Trophoblast cell (in vitro differentiated cells and primary cell): ENCODE results near the gene HHAT.

Experiments used
- DNase-seq, 2 donors: peaks; one replicate each; pipeline ENCODE4 v3.0.0-alpha.2; 2016
- H2AFZ ChIP-seq: 2 replicates; pipeline ENCODE4 v1.6.1; 2013; ENCODE audit warnings: low read length, moderate library complexity, mild to moderate bottlenecking; ENCODE audit not compliant: insufficient read depth, poor library complexity
- H2AK5ac ChIP-seq: 2 replicates; pipeline ENCODE4 v1.6.1; 2013; ENCODE audit warnings: mild to moderate bottlenecking, low read length
- H2BK120ac ChIP-seq: 2 replicates; pipeline ENCODE4 v1.6.1; 2013; ENCODE audit warnings: low read length, mild to moderate bottlenecking, moderate library complexity; ENCODE audit not compliant: insufficient read depth, poor library complexity
- H2BK12ac ChIP-seq: 2 replicates; pipeline ENCODE4 v1.6.1; 2013; ENCODE audit warnings: mild to moderate bottlenecking, low read length, moderate library complexity
- H2BK5ac ChIP-seq: 2 replicates; pipeline ENCODE4 v1.6.1; 2013; ENCODE audit warnings: low read length, low read depth, moderate library complexity, mild to moderate bottlenecking; ENCODE audit not compliant: poor library complexity
- H3K14ac ChIP-seq: 2 replicates; pipeline ENCODE4 v1.6.1; 2013; ENCODE audit warnings: mild to moderate bottlenecking, low read length
- H3K18ac ChIP-seq: 2 replicates; pipeline ENCODE4 v1.6.1; 2013; ENCODE audit warnings: mild to moderate bottlenecking, low read length
- H3K23ac ChIP-seq: 2 replicates; pipeline ENCODE4 v1.6.1; 2013; ENCODE audit warnings: low read length
- H3K27ac ChIP-seq: 2 replicates; pipeline ENCODE4 v1.5.1; 2013; ENCODE audit warnings: low read depth, mild to moderate bottlenecking, inconsistent platforms, low read length, moderate library complexity
- H3K27me3 ChIP-seq: 2 replicates; pipeline ENCODE4 v1.6.1; 2013; ENCODE audit warnings: inconsistent platforms, mild to moderate bottlenecking, low read length, moderate library complexity; ENCODE audit not compliant: insufficient read depth
- H3K36me3 ChIP-seq, 2 experiments: 1 replicate in 1 of 2; 2 replicates in 1 of 2; pipeline ENCODE4 v1.6.1; 2013; ENCODE audit warnings: low read length in 2 of 2, mild to moderate bottlenecking in 2 of 2, moderate library complexity in 1 of 2; ENCODE audit not compliant: insufficient read depth in 2 of 2, control insufficient read depth in 1 of 2
- H3K4ac ChIP-seq: 2 replicates; pipeline ENCODE4 v1.6.1; 2013; ENCODE audit warnings: low read depth, mild to moderate bottlenecking, low read length, moderate library complexity
- H3K4me1 ChIP-seq, 2 experiments: 1 replicate in 1 of 2; 2 replicates in 1 of 2; pipeline ENCODE4 v1.6.1; 2013; ENCODE audit warnings: low read length in 2 of 2, mild to moderate bottlenecking in 2 of 2, moderate library complexity in 1 of 2; ENCODE audit not compliant: insufficient read depth in 2 of 2, control insufficient read depth in 1 of 2
- H3K4me2 ChIP-seq: 2 replicates; pipeline ENCODE4 v1.6.1; 2013; ENCODE audit warnings: inconsistent platforms, mild to moderate bottlenecking, low read length, moderate library complexity
- H3K4me3 ChIP-seq: 2 replicates; pipeline ENCODE4 v1.5.1; 2013; ENCODE audit warnings: mild to moderate bottlenecking, low read depth, low read length, inconsistent platforms
- H3K79me1 ChIP-seq: one replicate; pipeline ENCODE4 v1.6.1; 2013; ENCODE audit warnings: low read length
- H3K79me2 ChIP-seq: 2 replicates; pipeline ENCODE4 v1.6.1; 2013; ENCODE audit warnings: low read length, mild to moderate bottlenecking; ENCODE audit not compliant: control insufficient read depth, insufficient read depth, poor library complexity
- H3K9ac ChIP-seq: 2 replicates; pipeline ENCODE4 v1.6.1; 2013; ENCODE audit warnings: mild to moderate bottlenecking, low read length
- H3K9me3 ChIP-seq: 2 replicates; pipeline ENCODE4 v1.6.1; 2013; ENCODE audit warnings: low read depth, mild to moderate bottlenecking, control low read depth, inconsistent platforms, low read length; ENCODE audit not compliant: insufficient read depth
- H4K12ac ChIP-seq: 2 replicates; pipeline ENCODE4 v1.6.1; 2013; ENCODE audit warnings: low read depth, mild to moderate bottlenecking, low read length, moderate library complexity
- H4K8ac ChIP-seq: 2 replicates; pipeline ENCODE4 v1.6.1; 2013; ENCODE audit warnings: low read depth, mild to moderate bottlenecking, low read length, moderate library complexity
- H4K91ac ChIP-seq: one replicate; pipeline ENCODE4 v1.6.1; 2013; ENCODE audit warnings: low read depth, mild to moderate bottlenecking, low read length, moderate library complexity
- WGBS: extraction: QIAGEN DNeasy Blood & Tissue Kit; methylation state at CpG from one replicate; pipeline ENCODE4 v1.1.7; 2013; ENCODE audit warnings: missing lambda C conversion rate; ENCODE audit not compliant: insufficient read length, insufficient coverage; ENCODE audit errors: extremely low coverage; 5-methylcytosine and 5-hydroxymethylcytosine counted together

Gene HHAT

DNA sequence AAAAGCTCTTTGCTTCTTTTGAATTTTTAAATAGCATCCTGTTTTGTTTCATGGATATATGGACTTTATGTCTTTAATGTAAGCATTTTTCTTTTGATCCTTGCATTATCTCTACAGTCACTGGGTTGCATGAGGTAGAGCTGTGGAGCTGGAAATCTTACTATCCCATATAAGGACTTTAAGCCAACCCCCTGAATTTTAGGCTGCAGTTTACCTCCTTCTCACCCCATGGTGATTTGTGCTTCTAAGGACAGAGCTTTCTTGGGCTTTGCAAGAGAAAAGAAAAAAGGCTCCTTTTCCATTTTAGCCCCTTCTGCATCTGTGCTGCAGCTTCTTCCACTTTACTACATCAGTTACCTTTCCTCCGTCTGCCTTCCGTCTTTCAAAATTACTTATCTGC is 373.8 kb downstream of the HHAT start:
- no peak overlapping the region for H2AK5ac ChIP-seq
- peaks cover 3% of the 10 kb centered on the region for H3K9me3 ChIP-seq
- no CpG with 5 or more reads among the region's 2 CpGs for WGBS
- H3K4me1 ChIP-seq: peaks cover 0 to 2% of the 10 kb centered on the region in 2 experiments
- DNase-seq: no peak
- H4K12ac ChIP-seq: no peak overlapping the region
- no peak overlapping the region for H3K4ac ChIP-seq
- no peak overlapping the region for H3K4me3 ChIP-seq
- no peaks in the 10 kb centered on the region for H3K27me3 ChIP-seq
- H3K36me3 ChIP-seq: no peaks in the 10 kb centered on the region
- no peak overlapping the region for H3K18ac ChIP-seq
- no peak overlapping the region for H3K4me2 ChIP-seq
- no peak overlapping the region for H2BK5ac ChIP-seq
- no peak overlapping the region for H2BK12ac ChIP-seq
- H4K91ac ChIP-seq: no peak overlapping the region
- no peak overlapping the region for H4K8ac ChIP-seq
- no peak overlapping the region for H3K14ac ChIP-seq
- H3K27ac ChIP-seq: no peak overlapping the region
- H3K9ac ChIP-seq: no peak overlapping the region
- H3K79me2 ChIP-seq: no peaks in the 10 kb centered on the region
- H2AFZ ChIP-seq: no peak overlapping the region
- no peaks in the 10 kb centered on the region for H3K79me1 ChIP-seq
- no peak overlapping the region for H3K23ac ChIP-seq
- H2BK120ac ChIP-seq: no peak overlapping the region

- H4K91ac ChIP-seq: no peak overlapping the region
- no peak overlapping the region for H3K23ac ChIP-seq
- no peak overlapping the region for H3K14ac ChIP-seq
- H3K9me3 ChIP-seq: peaks cover 3% of the 10 kb centered on the region
- no peak overlapping the region for H4K12ac ChIP-seq
- no peak overlapping the region for H3K9ac ChIP-seq
- no peak overlapping the region for H3K18ac ChIP-seq
- H3K4me3 ChIP-seq: no peak overlapping the region
- WGBS: no CpG with 5 or more reads among the region's 2 CpGs
- no peak overlapping the region for H4K8ac ChIP-seq
- H2BK5ac ChIP-seq: no peak overlapping the region
- H3K79me2 ChIP-seq: no peaks in the 10 kb centered on the region
- no peak overlapping the region for H2AFZ ChIP-seq
- H2BK12ac ChIP-seq: no peak overlapping the region
- H3K36me3 ChIP-seq: no peaks in the 10 kb centered on the region
- no peak overlapping the region for H2BK120ac ChIP-seq
- no peak overlapping the region for H3K4ac ChIP-seq
- H3K4me1 ChIP-seq: peaks cover 0 to 2% of the 10 kb centered on the region in 2 experiments
- no peak overlapping the region for H3K4me2 ChIP-seq
- H3K79me1 ChIP-seq: no peaks in the 10 kb centered on the region
- DNase-seq: no peak
- no peaks in the 10 kb centered on the region for H3K27me3 ChIP-seq
- no peak overlapping the region for H3K27ac ChIP-seq
- H2AK5ac ChIP-seq: no peak overlapping the region
Observed at GRCh38 chr1:210703593-210703992, 374.9 kb downstream of the HHAT start.

GRCh38 chr1:210705086-210705485 is 376.4 kb downstream of the HHAT start:
- no peak overlapping the region for H3K4me3 ChIP-seq
- H4K91ac ChIP-seq: no peak overlapping the region
- no CpG with 5 or more reads among the region's 3 CpGs for WGBS
- no peak overlapping the region for H4K12ac ChIP-seq
- H3K9ac ChIP-seq: no peak overlapping the region
- no peak overlapping the region for H2AFZ ChIP-seq
- no peaks in the 10 kb centered on the region for H3K79me1 ChIP-seq
- H3K27ac ChIP-seq: no peak overlapping the region
- H3K4me2 ChIP-seq: no peak overlapping the region
- no peak overlapping the region for H3K4ac ChIP-seq
- H2AK5ac ChIP-seq: no peak overlapping the region
- no peaks in the 10 kb centered on the region for H3K27me3 ChIP-seq
- H3K79me2 ChIP-seq: no peaks in the 10 kb centered on the region
- no peaks in the 10 kb centered on the region for H3K36me3 ChIP-seq
- DNase-seq: no peak
- H2BK120ac ChIP-seq: no peak overlapping the region
- no peak overlapping the region for H3K23ac ChIP-seq
- H3K4me1 ChIP-seq: peaks cover 0 to 2% of the 10 kb centered on the region in 2 experiments
- peaks cover 5% of the 10 kb centered on the region for H3K9me3 ChIP-seq
- H3K14ac ChIP-seq: no peak overlapping the region
- H2BK12ac ChIP-seq: no peak overlapping the region
- H3K18ac ChIP-seq: no peak overlapping the region
- H4K8ac ChIP-seq: no peak overlapping the region
- no peak overlapping the region for H2BK5ac ChIP-seq

- DNase-seq: no peak
- no peaks in the 10 kb centered on the region for H3K27me3 ChIP-seq
- H3K9me3 ChIP-seq: peaks cover 5% of the 10 kb centered on the region
- no peaks in the 10 kb centered on the region for H3K79me2 ChIP-seq
- no peak overlapping the region for H3K4me2 ChIP-seq
- no peak overlapping the region for H2BK5ac ChIP-seq
- no peak overlapping the region for H3K9ac ChIP-seq
- H2AFZ ChIP-seq: no peak overlapping the region
- no peak overlapping the region for H3K4ac ChIP-seq
- no peak overlapping the region for H3K27ac ChIP-seq
- no peak overlapping the region for H4K91ac ChIP-seq
- H3K18ac ChIP-seq: no peak overlapping the region
- no peak overlapping the region for H3K23ac ChIP-seq
- H2AK5ac ChIP-seq: no peak overlapping the region
- no peak overlapping the region for H4K12ac ChIP-seq
- H2BK12ac ChIP-seq: no peak overlapping the region
- no peaks in the 10 kb centered on the region for H3K79me1 ChIP-seq
- no peak overlapping the region for H4K8ac ChIP-seq
- H3K14ac ChIP-seq: no peak overlapping the region
- no peak overlapping the region for H3K4me3 ChIP-seq
- H3K4me1 ChIP-seq: peaks cover 0 to 2% of the 10 kb centered on the region in 2 experiments
- H2BK120ac ChIP-seq: no peak overlapping the region
- H3K36me3 ChIP-seq: no peaks in the 10 kb centered on the region
- no CpG with 5 or more reads among the region's 3 CpGs for WGBS
Observed at GRCh38 chr1:210706246-210706645, 377.5 kb downstream of the HHAT start.
